Activated CD8-positive, alpha-beta memory T cell treated with anti-CD3 and anti-CD28 coated beads, Interleukin-2, amount 50 U/mL, for 24 hours (primary cell): Measurements from ENCODE around the gene TCIRG1.

Source experiments
- DNase-seq: peaks from one replicate; pipeline ENCODE4 v3.0.0-alpha.2; 2020; ENCODE audit errors: extremely low read depth

Gene TCIRG1

DNA sequence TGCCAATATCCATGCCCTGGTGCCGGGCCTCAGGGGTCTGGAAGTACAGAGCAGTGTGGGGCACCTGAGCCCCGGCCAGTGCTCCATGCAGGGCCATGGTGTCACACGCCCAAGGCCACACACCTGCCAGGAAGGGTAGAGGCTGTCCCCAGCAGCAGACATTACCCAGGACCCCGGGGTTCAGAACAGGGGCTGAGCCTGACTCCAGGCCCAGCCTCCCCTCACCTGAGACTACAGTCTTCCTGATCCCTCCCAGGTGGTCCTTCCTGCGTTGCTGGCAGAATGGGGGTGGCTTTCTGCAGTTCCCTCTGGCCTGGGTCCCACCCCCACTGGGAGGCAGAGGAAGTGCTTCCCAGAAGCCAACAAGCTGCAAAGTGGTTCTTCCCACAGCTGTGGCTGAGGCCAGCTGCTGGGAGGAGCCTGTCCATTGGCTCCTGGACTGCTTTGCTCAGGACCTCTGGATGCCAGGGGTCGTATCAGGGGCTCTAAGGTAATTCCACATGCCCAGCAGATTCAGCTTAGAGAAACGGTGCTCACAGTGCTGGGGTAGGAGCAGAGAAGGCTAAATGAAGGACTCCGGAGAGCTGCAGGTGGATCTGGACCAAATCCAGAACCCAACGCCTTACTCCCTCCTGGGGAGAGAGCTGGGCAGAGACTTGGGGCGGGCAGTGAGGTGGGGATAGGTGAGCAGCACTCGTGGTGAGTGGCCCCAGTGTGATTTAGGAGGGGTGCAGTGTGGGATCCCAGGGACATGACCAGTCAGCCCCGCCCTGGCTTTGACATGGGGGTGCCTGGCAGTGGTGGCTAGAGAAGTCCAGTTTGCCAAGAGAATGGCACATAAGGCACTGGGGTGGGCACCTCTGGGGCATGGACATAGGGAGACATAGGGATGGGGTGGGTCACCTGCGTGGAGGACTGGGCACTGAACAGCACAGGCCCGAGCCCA is 12.6 kb downstream of the TCIRG1 start:
- DNase-seq = no peak

DNA sequence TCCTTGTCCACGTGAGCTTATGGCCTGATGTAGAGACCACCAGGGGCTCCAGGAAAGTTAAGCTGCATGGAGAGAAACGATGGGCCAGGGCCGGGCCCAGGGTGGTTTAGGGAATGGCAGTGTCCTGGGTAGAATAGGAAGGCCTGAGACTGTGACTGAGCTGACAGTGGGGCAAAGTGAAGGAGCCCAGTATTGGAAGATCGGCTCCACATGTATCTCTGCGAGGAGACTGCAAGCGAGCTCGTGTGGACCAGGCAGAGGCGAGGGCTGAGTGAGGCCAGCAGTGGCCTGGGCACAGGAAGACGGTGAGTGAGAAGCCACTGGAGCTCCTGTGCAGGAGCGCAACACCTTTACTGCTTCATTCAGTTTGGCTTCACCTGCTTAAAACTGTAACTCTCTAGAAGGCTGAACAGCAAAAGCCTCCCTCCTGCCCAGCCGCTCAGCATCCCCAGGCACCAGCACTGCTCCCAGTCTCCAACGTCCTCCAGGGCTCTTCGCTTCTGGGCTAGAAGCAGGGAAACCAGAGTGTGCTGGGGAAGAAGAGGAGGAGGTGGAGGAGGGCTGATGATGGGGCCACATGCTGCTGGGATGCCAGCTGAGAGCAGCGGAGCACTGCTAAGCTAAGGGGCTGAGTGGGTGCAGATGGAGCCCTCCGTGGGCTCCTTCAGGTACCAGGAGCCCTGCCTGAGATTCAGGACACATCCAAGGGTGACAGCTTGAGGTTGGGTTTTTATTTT is 13.5 kb downstream of the TCIRG1 start:
- DNase-seq = no peak

DNA sequence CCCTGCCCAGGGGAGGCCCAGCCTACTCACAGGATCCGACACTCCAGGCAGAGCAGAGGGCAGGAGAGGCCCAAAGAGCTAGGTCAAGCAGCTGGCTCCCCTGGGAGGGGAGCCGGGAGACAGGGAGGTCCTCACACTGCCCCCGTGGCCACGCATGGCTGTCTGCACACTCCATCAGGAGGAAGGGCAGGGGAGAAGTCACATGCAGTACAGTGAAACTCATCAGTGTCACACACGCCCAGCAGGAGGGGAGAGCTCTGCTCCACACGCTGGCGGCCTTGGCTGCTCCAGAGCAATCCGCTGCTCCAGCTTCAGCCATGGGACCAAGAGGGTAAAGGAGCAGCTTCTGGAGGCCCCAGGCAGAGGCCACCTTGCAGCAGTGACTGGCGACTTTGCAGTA is 14.3 kb downstream of the TCIRG1 start:
- no peak for DNase-seq

DNA sequence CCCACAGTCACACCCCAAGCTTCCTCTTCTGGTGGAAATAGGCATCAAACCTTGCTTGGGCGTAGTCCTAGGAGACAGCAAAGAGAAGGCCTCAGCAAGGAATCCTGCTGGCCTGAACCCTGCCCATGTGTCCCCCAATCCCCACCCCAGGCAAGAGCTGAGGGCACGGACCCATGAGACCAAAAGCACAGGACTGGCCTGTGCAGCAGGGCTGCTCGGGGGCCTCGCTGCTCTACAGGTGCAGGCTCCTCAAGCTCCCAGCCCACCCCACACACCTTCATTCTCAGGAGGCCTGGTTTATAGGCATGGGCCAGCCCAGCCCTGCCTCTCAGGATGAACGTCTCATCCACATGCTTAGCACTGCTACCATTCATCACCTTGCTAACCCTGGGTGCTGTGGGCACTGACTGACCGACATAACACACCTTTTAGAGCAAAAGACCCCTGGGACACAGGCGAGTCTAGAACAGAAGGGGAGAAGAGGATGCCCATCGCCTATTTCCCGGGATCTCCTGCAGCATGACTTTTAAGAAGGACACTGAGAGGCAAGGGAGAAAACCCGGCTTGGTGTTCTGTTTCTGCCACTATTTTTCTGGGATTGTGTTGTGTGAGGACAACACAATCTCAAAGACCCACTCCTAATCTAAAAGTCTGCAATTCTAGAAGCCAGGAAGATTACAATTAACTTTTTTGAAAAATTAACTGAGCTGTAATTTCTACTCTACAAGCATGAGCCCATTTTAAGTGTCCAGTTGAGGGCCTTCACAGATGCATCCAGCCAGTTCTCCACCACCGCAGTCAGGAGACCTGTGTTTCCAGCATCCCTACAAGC is 15.4 kb downstream of the TCIRG1 start:
- no peak for DNase-seq

DNA sequence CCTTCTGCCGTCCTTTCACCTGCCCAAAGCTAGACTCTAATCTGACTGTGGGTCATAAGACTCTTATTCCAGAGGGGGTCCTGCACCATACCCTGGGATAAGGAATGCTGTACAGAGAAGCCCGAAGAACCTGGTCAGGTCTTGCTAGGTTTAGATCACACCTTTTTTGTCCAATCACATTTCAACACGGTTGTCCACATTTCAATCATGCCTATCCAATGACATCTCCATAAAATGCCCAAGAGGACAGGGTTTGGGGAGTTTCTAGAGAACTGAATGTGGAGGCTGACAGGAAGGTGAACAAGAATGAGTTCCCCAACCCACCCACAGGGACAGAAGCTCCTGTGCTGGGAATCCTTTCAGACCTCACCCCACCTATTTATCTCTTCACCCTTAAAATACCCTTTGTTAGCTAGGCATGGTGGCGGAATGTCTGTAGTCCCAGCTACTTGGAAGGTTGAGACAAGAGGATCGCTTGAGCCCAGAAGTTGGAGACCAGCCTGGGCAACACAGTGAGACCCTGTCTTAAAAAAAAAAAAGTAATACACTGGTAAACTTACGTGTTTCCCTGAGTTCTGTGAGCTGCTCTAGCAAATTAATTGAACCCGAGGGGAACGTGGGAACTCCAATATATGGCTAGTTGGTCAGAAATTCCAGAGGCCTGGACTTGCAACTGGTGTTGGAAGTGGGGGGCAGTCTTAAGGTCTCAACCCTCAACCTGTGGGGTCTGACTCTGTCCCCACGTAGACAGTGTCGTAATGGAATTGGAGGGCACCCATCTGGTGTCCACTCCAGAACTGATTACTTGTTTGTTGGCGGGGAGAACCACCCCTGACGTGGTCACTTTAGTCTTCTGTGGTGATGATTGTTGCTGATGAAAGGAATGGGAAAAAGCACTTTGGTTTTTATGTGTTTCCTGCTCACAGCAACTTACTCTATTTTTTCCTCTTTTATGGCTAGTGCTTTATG is 17.8 kb downstream of the TCIRG1 start:
- DNase-seq = no peak

DNA sequence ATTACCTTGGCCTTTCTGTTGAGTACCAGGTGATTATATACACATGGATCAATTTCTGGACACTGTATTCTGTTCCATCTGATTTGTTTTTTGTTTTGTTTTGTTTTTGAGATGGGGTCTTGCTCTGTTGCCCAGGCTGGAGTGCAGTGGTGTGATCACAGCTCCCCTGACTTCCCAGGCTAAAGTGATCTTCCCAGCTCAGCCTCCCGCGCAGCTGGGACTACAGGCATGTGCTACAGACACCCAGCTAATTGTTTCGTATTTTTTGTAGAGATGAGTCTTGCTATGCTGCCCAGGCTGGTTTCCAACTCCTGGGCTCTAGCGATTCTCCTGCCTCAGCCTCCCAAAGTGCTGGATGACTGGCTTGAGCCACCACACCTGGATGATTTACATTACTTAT is 19.0 kb downstream of the TCIRG1 start:
- DNase-seq = no peak

DNA sequence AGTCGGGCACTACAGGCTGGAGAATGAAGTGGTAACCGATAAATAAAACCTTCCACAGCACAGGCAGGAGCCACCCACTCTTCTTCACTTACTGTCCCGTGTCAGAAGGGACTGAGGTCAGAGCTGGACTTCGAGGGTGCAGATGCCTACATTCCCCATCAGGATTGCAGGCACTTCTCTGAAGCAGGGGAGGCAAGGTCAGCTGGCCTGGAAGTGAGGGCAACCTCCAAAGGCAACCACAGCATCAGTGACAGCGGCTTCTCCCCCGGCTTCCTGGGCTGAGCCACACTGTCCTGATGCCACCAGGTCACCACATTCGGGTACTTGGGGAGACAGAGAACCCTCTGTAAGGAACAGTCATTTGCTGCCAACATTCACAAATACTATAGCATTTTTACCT is 22.7 kb downstream of the TCIRG1 start:
- no peak for DNase-seq

DNA sequence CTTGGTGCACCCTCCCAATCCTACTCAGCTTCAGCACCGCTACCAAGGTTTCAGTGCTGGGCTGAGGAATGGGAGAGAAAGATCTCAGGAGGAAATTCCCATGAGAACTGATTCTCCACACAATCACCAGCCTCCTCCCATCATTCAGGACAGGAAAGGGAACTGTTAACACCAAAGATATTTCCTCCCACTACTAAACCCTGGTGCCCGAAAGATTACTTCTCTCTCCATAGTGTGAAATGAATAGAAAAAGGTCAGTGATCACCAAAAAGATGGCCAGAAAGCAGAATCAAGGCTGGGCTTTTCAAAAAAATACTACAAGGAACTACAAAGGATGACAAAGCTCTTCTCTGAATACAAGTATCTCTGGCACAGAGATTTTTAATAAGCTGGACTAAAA is 26.1 kb downstream of the TCIRG1 start:
- no peak for DNase-seq

DNA sequence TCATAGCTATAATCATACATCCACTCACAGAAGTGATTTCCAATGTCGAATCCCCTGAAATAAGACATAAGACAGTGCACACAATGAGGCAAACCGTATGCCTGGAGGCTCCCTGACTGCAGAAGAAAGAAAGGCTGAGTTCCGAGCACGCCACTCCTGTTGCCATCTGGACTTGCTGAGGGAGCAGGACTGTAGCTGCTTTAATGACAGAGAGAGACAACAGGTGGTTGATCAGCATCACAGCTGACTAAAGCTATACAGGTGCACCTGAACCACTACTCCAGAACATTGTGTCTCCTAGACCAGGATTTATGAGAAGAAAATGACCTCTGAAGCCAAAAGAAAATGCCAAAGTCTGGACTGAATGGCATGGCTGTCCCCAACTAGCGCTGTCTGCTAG is 27.0 kb downstream of the TCIRG1 start:
- DNase-seq = no peak

DNA sequence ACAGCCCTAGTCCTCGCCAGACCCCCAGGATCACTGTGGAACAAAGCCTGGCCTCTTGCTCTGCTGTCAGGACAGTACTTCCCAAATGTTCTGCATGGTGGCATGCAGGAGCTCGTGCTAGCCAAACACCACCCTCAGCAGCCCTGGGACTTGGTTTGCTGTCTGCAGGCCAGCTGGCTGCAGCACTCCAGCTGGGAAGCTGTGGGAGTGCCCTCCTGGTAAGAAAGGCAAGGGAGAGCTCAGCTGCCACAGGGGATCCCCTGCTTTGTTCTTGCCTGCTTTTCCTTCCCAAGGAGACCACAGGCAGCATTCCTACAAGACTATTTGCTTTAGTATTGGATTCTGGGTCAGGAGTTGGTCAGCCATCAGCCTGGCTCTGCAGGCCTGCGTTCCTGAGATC is 27.9 kb downstream of the TCIRG1 start:
- no peak for DNase-seq

DNA sequence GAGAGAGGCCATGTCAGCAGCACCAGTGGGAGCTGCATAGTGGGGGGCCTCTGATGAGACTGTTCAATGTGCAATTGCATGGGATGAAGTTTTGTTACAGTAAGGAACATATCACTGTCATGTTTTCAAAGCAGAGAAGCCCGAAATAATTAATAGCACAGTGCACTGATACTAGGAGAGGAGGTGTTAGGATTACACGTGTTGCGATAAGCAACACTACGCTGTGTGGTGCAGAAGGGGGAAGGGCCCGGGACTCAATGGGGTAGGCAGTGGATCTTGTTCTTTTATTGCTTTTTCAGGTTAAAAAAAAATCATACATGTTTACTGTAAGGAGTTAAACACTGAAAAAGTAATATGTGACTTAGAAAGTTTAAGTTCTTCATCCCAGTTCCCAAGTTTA is 29.2 kb downstream of the TCIRG1 start:
- DNase-seq = no peak

DNA sequence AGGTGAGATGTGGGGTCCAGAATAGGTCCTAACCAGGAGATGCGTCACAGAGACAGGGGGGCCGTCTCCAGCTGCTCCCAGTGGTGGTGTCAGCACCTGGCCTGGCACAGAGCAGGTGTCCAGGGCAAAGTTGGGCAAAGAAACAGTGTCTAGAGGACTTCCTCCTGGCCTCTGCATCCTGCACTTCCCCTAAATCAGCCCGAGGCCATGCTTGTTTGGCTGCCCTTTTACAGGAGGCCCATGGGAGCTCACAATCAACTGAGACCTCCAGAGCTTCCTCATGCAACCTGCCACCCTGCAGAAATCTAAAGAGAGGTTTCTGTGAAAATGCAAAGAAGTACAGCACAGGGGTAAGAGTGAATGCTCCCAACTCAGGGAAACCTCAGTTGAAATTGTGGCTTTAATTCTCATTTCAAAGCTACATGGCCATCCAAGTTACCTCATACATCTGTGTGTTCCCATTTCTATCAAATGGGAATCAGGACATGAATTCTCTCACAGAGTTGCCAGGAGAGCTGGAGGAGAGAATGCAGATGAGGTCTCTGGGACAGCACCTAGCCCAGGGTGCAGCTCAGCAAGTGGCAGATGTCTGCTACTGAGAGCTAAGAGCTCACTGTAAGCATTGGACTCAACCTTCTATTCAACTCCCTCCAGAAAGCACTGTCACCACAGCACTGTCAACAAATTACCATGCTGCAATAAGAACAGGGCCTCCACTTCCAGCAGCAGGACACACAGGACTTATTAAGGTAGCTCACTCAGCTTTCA is 32.6 kb downstream of the TCIRG1 start:
- no peak for DNase-seq

DNA sequence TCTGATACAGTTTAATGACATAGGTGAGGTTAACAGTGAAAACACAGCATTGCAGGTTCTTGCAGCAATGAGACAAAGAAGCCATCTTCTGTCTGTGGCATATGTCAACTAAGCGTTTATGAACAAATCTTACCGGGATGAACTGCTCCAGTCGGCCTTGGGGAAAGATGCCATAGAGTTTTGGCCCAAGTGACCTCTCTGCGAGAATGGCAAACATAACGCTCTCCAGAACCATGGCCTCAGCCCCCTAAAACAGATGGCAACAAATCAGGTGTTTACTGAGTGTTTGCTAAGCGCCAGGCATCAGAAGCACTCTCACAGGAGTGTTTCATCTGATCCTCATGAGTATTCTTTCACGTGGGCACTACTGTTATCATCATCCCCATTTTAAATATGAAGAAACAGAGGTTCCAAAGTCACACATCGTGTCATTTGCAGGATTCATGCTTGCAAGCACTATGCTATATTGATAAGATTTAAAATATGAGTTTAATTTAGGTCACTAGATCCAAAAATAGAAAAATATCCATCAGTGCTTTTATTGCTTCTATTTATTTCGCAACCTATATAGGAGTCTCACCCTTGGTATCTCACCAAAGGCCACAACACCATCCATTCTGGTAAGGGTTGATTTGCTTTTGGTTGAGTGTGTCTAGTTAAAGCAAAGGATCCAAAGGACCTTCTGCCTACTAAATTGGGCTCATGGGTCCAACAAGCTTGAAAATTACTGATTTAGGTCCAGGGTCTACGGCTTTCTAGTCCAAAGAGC is 35.9 kb downstream of the TCIRG1 start:
- no peak for DNase-seq

DNA sequence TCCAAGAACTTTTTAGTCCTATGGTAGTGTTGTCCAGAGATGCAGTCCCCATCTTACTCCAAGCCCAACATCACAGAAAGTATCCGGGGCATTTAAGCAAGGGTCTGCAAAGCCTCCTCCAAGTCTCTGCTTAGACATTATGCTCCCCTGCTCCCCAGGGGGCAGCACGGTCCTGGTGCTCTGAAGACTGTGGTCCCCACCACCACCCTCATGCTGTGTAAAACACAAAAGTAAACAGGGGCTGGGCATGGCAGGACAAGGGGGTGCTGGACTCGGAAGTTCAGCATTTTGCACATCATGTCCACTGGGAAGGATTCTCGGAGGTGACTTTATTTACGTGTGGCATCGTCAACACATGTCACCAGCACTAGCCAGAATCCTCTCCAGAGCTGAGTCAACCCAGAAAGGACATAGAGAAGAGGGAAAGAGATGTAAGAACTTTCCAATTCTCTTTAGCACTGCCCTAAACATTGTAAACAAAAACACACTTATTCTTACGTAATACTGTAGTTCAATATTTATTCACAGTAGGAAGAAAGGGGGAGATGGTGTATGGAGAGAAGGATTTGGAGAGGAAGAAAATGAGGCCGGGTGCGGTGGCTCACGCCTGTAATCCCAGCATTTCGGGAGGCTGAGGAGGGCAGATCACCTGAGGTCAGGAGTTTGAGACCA is 37.7 kb downstream of the TCIRG1 start:
- no peak for DNase-seq

DNA sequence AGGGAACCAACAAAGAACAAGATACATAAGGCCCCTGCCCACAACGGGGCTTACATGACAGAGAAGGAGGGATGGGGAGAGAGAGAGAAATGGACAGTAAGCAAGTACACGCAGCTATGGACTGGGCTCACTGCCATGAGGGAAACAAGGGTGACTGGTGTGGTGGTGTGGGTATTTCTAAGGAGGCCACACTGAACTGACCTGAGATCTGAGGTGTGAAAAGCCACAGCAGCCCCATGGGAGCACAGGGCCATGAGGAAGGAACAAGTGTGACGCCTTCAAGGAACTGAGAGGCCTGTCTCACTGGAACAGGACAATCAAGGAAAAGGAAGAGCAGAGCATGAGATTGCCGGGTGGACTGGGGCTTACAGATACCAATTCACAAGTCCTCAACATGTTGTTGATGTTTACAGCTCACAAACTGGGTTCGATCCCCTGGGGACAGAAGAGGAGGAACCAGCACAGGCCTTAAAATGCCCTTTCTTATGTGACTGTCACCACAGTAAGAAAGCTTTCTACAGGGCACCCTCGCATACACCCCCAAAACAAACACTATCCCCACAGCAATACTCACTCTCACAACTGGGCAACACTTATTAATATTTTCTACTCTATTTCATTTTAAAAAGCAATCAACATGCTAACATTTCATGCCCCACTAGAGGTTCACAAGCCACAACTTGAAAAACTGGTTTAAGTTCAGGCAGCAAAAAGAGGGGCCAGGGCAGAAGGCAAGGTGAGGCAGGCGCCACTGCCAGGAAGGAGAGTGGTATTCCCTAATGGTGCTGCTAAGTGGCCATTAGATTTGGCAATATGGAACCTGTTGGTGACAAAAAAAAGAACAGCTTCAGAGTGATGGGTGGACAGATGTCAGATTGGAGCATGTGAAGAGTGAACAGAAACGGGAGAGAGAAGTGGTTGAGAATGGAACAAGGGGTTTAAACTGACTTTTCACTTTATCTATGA is 39.1 kb downstream of the TCIRG1 start:
- DNase-seq = no peak

DNA sequence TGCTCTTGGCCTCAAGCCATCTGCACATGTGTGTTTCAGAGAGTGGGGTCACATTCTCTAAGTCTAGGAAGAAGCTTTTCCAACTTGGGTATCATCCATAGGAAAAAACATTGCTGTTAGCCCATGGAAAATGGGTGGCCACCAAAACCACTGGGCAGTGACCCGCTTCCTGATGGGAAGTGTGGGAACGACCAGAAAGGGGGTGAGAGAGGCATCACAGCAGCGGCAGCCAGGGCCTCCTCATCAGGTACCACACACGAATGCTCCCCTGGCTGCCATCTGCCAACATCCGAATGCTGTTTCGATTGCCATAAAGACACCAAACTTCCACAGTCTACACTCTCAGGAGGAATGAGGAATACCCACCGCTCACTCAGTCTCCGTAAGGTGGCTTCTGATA is 42.0 kb downstream of the TCIRG1 start:
- DNase-seq = no peak

DNA sequence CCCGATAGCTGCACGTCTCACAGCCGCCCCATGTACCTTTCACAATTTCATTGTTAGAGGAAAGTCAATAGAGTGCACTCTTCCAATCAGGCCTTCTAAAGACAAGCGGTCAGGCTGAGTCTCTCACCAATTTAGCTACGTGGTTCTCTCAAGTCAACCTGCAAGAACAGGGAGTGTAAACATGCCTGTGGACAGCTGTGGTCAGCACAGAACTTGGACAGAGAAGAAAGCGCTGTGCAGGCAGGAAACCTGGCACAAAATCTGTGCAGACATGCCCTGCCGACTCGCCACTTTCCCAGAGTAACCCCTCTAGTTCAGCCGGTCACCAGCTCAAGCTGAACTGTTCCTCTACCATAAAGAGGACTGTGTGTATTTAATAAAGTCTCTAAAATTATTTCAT is 42.9 kb downstream of the TCIRG1 start:
- DNase-seq = no peak

DNA sequence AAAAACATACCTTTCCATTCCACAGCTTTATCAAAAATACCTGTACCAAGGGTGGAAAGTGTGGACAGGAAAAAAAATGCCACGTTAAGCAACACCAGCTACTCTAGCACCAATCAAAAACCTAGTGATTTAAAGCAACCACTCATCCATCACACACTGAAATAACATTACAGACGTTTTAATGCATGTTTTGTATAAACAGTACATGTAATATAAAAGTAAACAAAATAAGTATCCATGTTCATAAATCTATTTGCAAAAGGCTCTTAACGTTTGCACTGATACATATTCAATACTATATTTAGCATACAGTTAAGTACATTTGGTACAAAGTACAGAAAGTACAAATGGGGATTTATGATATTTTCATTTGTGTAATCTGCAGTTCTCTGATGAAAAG is 43.7 kb downstream of the TCIRG1 start:
- no peak for DNase-seq
